ENCODE measurements around the gene CRYGD.

GRCh38 chr2:208153156-208153555 is 28.8 kb upstream of the CRYGD start:
- TF ChIP-seq FOXP2 (optimal IDR thresholded peaks at IDR 0.05; ENCODE audit: borderline replicate concordance, extremely low read depth, extremely low read length, insufficient read depth) (no peak), REST (IDR thresholded peaks at IDR 0.05; ENCODE audit: insufficient read depth in 1 of 2, low read depth in 2 of 2, low read length in 2 of 2) (no peak), POLR2AphosphoS5 (IDR thresholded peaks at IDR 0.05; ENCODE audit: low read depth, low read length) (no peak)
